ENCODE data around the gene CD2.

- TF ChIP-seq CTCF (IDR thresholded peaks at IDR 0.05) (no peak), POLR2A (IDR thresholded peaks at IDR 0.05) (no peak)
These were observed 3.1 kb upstream of the CD2 start for GRCh38 chr1:116751146-116751545.

Data from uterus (tissue), 2 donors.